ENCODE measurements around the gene ARHGEF4. TPM values are rescaled to one million over a fixed set of nuclear protein-coding genes. Genes with fewer than 3 reads are reported as not detected.
A peak's percentile ranks its signal among the peaks of the same experiment; 100 is the strongest.

The ARHGEF4 gene
- 11.5 TPM for total RNA-seq

DNA sequence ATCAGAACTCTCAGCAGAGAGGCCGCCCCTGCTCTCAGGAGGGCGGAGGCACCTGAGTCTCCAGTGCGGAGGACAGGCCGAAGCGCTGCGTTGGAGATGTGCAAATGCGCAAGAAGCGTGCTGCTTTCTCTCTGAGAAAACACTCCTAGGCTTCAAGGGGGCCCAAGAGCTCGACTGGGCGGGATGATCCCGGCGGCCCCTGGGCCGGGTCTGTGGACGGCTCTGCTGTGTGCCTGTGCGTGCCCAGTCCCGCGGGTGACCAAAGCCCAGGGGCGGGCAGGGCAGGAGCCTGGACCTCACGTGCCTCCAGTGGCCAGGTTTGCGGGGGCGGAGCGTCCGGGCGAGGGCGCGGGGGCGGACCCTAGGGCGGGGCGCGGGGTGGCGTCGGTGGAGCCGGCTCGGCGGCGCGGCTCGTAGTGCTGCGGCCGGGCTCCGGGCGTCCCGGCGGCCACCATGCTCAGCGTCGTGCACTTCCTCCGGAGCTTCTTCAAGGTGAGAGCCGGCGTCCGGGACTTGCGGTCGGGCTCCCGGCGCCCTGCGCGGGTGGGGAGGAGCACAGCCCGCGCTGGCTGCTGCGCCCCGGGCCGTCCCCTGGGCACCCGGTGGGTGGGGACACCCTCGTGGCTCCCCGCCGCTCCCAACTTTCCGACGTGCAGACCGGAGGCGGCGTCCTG lies at the start of gene ARHGEF4:
Gene ARHGEF4 (plus strand): TSS at position 414 of the 674 bp plus-strand sequence. CDS start 40 bp downstream, at position 454.
- Histone ChIP-seq H3K4me3 (ENCODE audit: low read length in 3 of 3) (no peak within 1 kb of the TSS), H3K27me3 (ENCODE audit: control insufficient read depth in 3 of 3, insufficient read depth in 3 of 3, low read length in 3 of 3) (peaks cover 47 to 59% (median 52%) of the 10 kb centered on the region in 3 donors)

GRCh38 chr2:130787841-130788240 lies 48.9 kb upstream of the ARHGEF4 start:
- Histone ChIP-seq H3K36me3 (ENCODE audit: control insufficient read depth in 3 of 3, insufficient read depth in 3 of 3, low read length in 3 of 3) (no peaks in the 10 kb centered on the region), H3K27me3 (ENCODE audit: control insufficient read depth in 3 of 3, insufficient read depth in 3 of 3, low read length in 3 of 3) (peaks cover 0 to 4% (median 3%) of the 10 kb centered on the region in 3 donors), H3K4me3 (ENCODE audit: low read length in 3 of 3) (no peak overlapping the region), H3K9ac (ENCODE audit: low read depth in 1 of 3, low read length in 3 of 3) (no peak overlapping the region), H3K4me1 (ENCODE audit: control insufficient read depth in 3 of 3, insufficient read depth in 3 of 3, low read length in 3 of 3) (no peaks in the 10 kb centered on the region), H3K27ac (ENCODE audit: low read depth, low read length) (no peak overlapping the region), H3K9me3 (ENCODE audit: control insufficient read depth in 3 of 3, low read length in 3 of 3) (no peaks in the 10 kb centered on the region)

More for the DNA sequence above, at the start of gene ARHGEF4:
- H3K36me3 ChIP-seq (ENCODE audit: control insufficient read depth in 3 of 3, insufficient read depth in 3 of 3, low read length in 3 of 3), result no peaks in the 10 kb centered on the region
- no peaks in the 10 kb centered on the region for H3K9me3 ChIP-seq (ENCODE audit: control insufficient read depth in 3 of 3, low read length in 3 of 3)
- no peak within 1 kb of the TSS for H3K27ac ChIP-seq (ENCODE audit: low read depth, low read length)
- no peak within 1 kb of the TSS for H3K9ac ChIP-seq (ENCODE audit: low read depth in 1 of 3, low read length in 3 of 3)
- H3K4me1 ChIP-seq (ENCODE audit: control insufficient read depth in 3 of 3, insufficient read depth in 3 of 3, low read length in 3 of 3), result no peaks in the 10 kb centered on the region

- H3K4me1 ChIP-seq (ENCODE audit: control insufficient read depth in 3 of 3, insufficient read depth in 3 of 3, low read length in 3 of 3), result no peaks in the 10 kb centered on the region
- no peak overlapping the region for H3K9ac ChIP-seq (ENCODE audit: low read depth in 1 of 3, low read length in 3 of 3)
- no peak overlapping the region for H3K4me3 ChIP-seq (ENCODE audit: low read length in 3 of 3)
- no peaks in the 10 kb centered on the region for H3K9me3 ChIP-seq (ENCODE audit: control insufficient read depth in 3 of 3, low read length in 3 of 3)
- H3K27me3 ChIP-seq (ENCODE audit: control insufficient read depth in 3 of 3, insufficient read depth in 3 of 3, low read length in 3 of 3), result peaks cover 0 to 4% (median 3%) of the 10 kb centered on the region in 3 donors
- no peaks in the 10 kb centered on the region for H3K36me3 ChIP-seq (ENCODE audit: control insufficient read depth in 3 of 3, insufficient read depth in 3 of 3, low read length in 3 of 3)
- H3K27ac ChIP-seq (ENCODE audit: low read depth, low read length), result no peak overlapping the region
Observed at GRCh38 chr2:130790312-130790711, 46.4 kb upstream of the ARHGEF4 start.

GRCh38 chr2:130790804-130791616 lies 45.7 kb upstream of the ARHGEF4 start:
- Histone ChIP-seq H3K4me1 (ENCODE audit: control insufficient read depth in 3 of 3, insufficient read depth in 3 of 3, low read length in 3 of 3) (no peaks in the 10 kb centered on the region), H3K4me3 (ENCODE audit: low read length in 3 of 3) (no peak overlapping the region), H3K36me3 (ENCODE audit: control insufficient read depth in 3 of 3, insufficient read depth in 3 of 3, low read length in 3 of 3) (no peaks in the 10 kb centered on the region), H3K9me3 (ENCODE audit: control insufficient read depth in 3 of 3, low read length in 3 of 3) (no peaks in the 10 kb centered on the region), H3K27ac (ENCODE audit: low read depth, low read length) (no peak overlapping the region), H3K9ac (ENCODE audit: low read depth in 1 of 3, low read length in 3 of 3) (no peak overlapping the region), H3K27me3 (ENCODE audit: control insufficient read depth in 3 of 3, insufficient read depth in 3 of 3, low read length in 3 of 3) (peaks cover 0 to 7% (median 2%) of the 10 kb centered on the region in 3 donors)

- Histone ChIP-seq H3K4me1 (ENCODE audit: control insufficient read depth in 3 of 3, insufficient read depth in 3 of 3, low read length in 3 of 3) (no peaks in the 10 kb centered on the region), H3K9ac (ENCODE audit: low read depth in 1 of 3, low read length in 3 of 3) (no peak overlapping the region), H3K27ac (ENCODE audit: low read depth, low read length) (no peak overlapping the region), H3K27me3 (ENCODE audit: control insufficient read depth in 3 of 3, insufficient read depth in 3 of 3, low read length in 3 of 3) (peaks cover 0 to 7% (median 0%) of the 10 kb centered on the region in 3 donors), H3K9me3 (ENCODE audit: control insufficient read depth in 3 of 3, low read length in 3 of 3) (no peaks in the 10 kb centered on the region), H3K36me3 (ENCODE audit: control insufficient read depth in 3 of 3, insufficient read depth in 3 of 3, low read length in 3 of 3) (no peaks in the 10 kb centered on the region), H3K4me3 (ENCODE audit: low read length in 3 of 3) (no peak overlapping the region)
Observed at GRCh38 chr2:130791617-130791939, 45.1 kb upstream of the ARHGEF4 start.

GRCh38 chr2:130795431-130795830 lies 41.3 kb upstream of the ARHGEF4 start:
- Histone ChIP-seq H3K36me3 (ENCODE audit: control insufficient read depth in 3 of 3, insufficient read depth in 3 of 3, low read length in 3 of 3) (no peaks in the 10 kb centered on the region), H3K4me3 (ENCODE audit: low read length in 3 of 3) (no peak overlapping the region), H3K27ac (ENCODE audit: low read depth, low read length) (no peak overlapping the region), H3K9me3 (ENCODE audit: control insufficient read depth in 3 of 3, low read length in 3 of 3) (no peaks in the 10 kb centered on the region), H3K9ac (ENCODE audit: low read depth in 1 of 3, low read length in 3 of 3) (no peak overlapping the region), H3K4me1 (ENCODE audit: control insufficient read depth in 3 of 3, insufficient read depth in 3 of 3, low read length in 3 of 3) (peaks cover 8 to 10% (median 8%) of the 10 kb centered on the region in 3 donors), H3K27me3 (ENCODE audit: control insufficient read depth in 3 of 3, insufficient read depth in 3 of 3, low read length in 3 of 3) (peaks cover 0 to 4% (median 0%) of the 10 kb centered on the region in 3 donors)

GRCh38 chr2:130796290-130796689 lies 40.4 kb upstream of the ARHGEF4 start:
- no peak overlapping the region for H3K9ac ChIP-seq (ENCODE audit: low read depth in 1 of 3, low read length in 3 of 3)
- no peak overlapping the region for H3K27ac ChIP-seq (ENCODE audit: low read depth, low read length)
- no peak overlapping the region for H3K4me3 ChIP-seq (ENCODE audit: low read length in 3 of 3)
- H3K9me3 ChIP-seq (ENCODE audit: control insufficient read depth in 3 of 3, low read length in 3 of 3), result no peaks in the 10 kb centered on the region
- H3K4me1 ChIP-seq (ENCODE audit: control insufficient read depth in 3 of 3, insufficient read depth in 3 of 3, low read length in 3 of 3), result peaks cover 8 to 10% (median 8%) of the 10 kb centered on the region in 3 donors
- H3K36me3 ChIP-seq (ENCODE audit: control insufficient read depth in 3 of 3, insufficient read depth in 3 of 3, low read length in 3 of 3), result no peaks in the 10 kb centered on the region
- H3K27me3 ChIP-seq (ENCODE audit: control insufficient read depth in 3 of 3, insufficient read depth in 3 of 3, low read length in 3 of 3), result peaks cover 0 to 4% (median 0%) of the 10 kb centered on the region in 3 donors

- H3K4me1 ChIP-seq (ENCODE audit: control insufficient read depth in 3 of 3, insufficient read depth in 3 of 3, low read length in 3 of 3), result peaks cover 8 to 10% (median 8%) of the 10 kb centered on the region in 3 donors
- H3K9me3 ChIP-seq (ENCODE audit: control insufficient read depth in 3 of 3, low read length in 3 of 3), result no peaks in the 10 kb centered on the region
- H3K27me3 ChIP-seq (ENCODE audit: control insufficient read depth in 3 of 3, insufficient read depth in 3 of 3, low read length in 3 of 3), result peaks cover 0 to 4% (median 0%) of the 10 kb centered on the region in 3 donors
- peak overlapping the region; percentile 68 to 81 (median 81) for H3K9ac ChIP-seq (ENCODE audit: low read depth in 1 of 3, low read length in 3 of 3)
- H3K36me3 ChIP-seq (ENCODE audit: control insufficient read depth in 3 of 3, insufficient read depth in 3 of 3, low read length in 3 of 3), result no peaks in the 10 kb centered on the region
- H3K27ac ChIP-seq (ENCODE audit: low read depth, low read length), result peak overlapping the region; percentile 74
- peak overlapping the region; percentile 68 to 84 (median 83) for H3K4me3 ChIP-seq (ENCODE audit: low read length in 3 of 3)
Observed at GRCh38 chr2:130797493-130798435, 39.0 kb upstream of the ARHGEF4 start.

GRCh38 chr2:130798472-130799218 lies 38.1 kb upstream of the ARHGEF4 start:
- Histone ChIP-seq H3K4me1 (ENCODE audit: control insufficient read depth in 3 of 3, insufficient read depth in 3 of 3, low read length in 3 of 3) (peaks cover 8 to 10% (median 8%) of the 10 kb centered on the region in 3 donors), H3K4me3 (ENCODE audit: low read length in 3 of 3) (peak overlapping the region; percentile 68 to 84 (median 83)), H3K9ac (ENCODE audit: low read depth in 1 of 3, low read length in 3 of 3) (peak overlapping the region; percentile 68 to 81 (median 81)), H3K27me3 (ENCODE audit: control insufficient read depth in 3 of 3, insufficient read depth in 3 of 3, low read length in 3 of 3) (peaks cover 0 to 4% (median 0%) of the 10 kb centered on the region in 3 donors), H3K36me3 (ENCODE audit: control insufficient read depth in 3 of 3, insufficient read depth in 3 of 3, low read length in 3 of 3) (no peaks in the 10 kb centered on the region), H3K27ac (ENCODE audit: low read depth, low read length) (peak overlapping the region; percentile 74), H3K9me3 (ENCODE audit: control insufficient read depth in 3 of 3, low read length in 3 of 3) (no peaks in the 10 kb centered on the region)

All from skeletal muscle tissue (tissue), 4 donors.